Middle frontal gyrus (tissue), 1 donor: Measurements from ENCODE around the gene PARP8.

Experiments
- DNase-seq: peaks from one replicate; pipeline ENCODE4 v3.0.0-alpha.2; 2015; ENCODE audit warnings: low spot score; ENCODE audit errors: extremely low spot score

PARP8 gene

GRCh38 chr5:50839472-50839871 lies 173.0 kb downstream of the PARP8 start:
- no peak for DNase-seq

GRCh38 chr5:50843091-50843490 lies 176.7 kb downstream of the PARP8 start:
- no peak for DNase-seq

- no peak for DNase-seq
These were observed 179.8 kb downstream of the PARP8 start for GRCh38 chr5:50846261-50846660.

- DNase-seq: no peak
These were observed 183.1 kb downstream of the PARP8 start for GRCh38 chr5:50849554-50849953.

- DNase-seq: no peak
These were observed 186.7 kb downstream of the PARP8 start for GRCh38 chr5:50853151-50853550.

GRCh38 chr5:50854082-50854481 lies 187.6 kb downstream of the PARP8 start:
- DNase-seq: no peak

- no peak for DNase-seq
These were observed 188.6 kb downstream of the PARP8 start for GRCh38 chr5:50855001-50855400.

- no peak for DNase-seq
These were observed 190.1 kb downstream of the PARP8 start for GRCh38 chr5:50856401-50857119.

- DNase-seq: no peak
These were observed 197.2 kb downstream of the PARP8 start for GRCh38 chr5:50863534-50864170.

GRCh38 chr5:50864466-50864865 lies 198.0 kb downstream of the PARP8 start:
- DNase-seq: no peak

GRCh38 chr5:50866415-50866814 lies 200.0 kb downstream of the PARP8 start:
- no peak for DNase-seq

GRCh38 chr5:50867140-50867539 lies 200.7 kb downstream of the PARP8 start:
- DNase-seq: no peak

- no peak for DNase-seq
These were observed 207.3 kb downstream of the PARP8 start for GRCh38 chr5:50873595-50874277.

GRCh38 chr5:50874306-50875001 lies 208.0 kb downstream of the PARP8 start:
- DNase-seq: no peak

- no peak for DNase-seq
These were observed 208.5 kb downstream of the PARP8 start for GRCh38 chr5:50875002-50875344.

- no peak for DNase-seq
These were observed 212.0 kb downstream of the PARP8 start for GRCh38 chr5:50878470-50878869.

GRCh38 chr5:50881407-50881806 lies 215.0 kb downstream of the PARP8 start:
- DNase-seq: no peak

- DNase-seq: no peak
These were observed 220.4 kb downstream of the PARP8 start for GRCh38 chr5:50886657-50887345.

GRCh38 chr5:50887889-50888633 lies 221.6 kb downstream of the PARP8 start:
- no peak for DNase-seq

GRCh38 chr5:50888751-50889150 lies 222.3 kb downstream of the PARP8 start:
- no peak for DNase-seq

- no peak for DNase-seq
These were observed 223.4 kb downstream of the PARP8 start for GRCh38 chr5:50889790-50890189.
